GM19023 (cell line): ENCODE data around the gene ZNF74.

Experiments used
- ATAC-seq: cut with Tn5 transposase; IDR thresholded peaks from one replicate; pipeline ENCODE4 v1.9.1; 2021; ENCODE audit warnings: mild to moderate bottlenecking, moderate library complexity; ENCODE audit not compliant: unreplicated experiment

The ZNF74 gene

GRCh38 chr22:20418211-20418788 is 24.3 kb downstream of the ZNF74 start:
- no peak for ATAC-seq

- ATAC-seq = no peak
Observed at GRCh38 chr22:20419664-20419951, 25.7 kb downstream of the ZNF74 start.

DNA sequence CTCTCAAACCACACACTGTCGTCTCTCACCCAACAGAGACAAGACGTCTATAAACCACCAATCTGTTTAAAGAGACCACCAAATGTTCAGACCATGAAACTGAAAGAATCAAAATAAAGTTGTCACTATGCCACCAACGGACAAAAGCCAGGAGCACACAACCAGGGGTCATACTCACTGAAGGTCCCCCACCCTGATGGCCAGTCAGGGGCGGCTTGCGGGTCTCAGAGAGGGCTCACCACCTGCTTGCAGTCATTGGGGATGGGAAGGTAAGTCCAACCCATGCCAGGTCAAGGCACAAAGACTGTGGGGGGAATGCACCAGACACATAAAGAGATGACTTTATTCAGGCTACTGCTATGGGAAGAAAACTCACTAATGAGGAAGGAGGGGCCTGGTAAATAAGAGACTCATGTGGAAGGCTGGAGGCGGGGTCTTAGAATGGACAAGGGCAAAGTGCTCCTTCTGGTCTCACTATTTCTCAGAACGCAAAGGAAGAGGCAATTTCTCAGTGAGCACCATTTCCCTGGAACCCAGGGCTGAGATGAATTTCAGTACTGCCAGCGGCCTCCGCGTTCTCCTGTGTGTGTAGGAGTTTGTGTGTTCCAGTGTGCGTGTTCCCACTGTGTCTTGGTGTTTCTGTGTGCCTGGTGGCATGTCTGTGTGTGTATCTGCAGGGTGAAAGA is 26.3 kb downstream of the ZNF74 start:
- ATAC-seq = no peak

DNA sequence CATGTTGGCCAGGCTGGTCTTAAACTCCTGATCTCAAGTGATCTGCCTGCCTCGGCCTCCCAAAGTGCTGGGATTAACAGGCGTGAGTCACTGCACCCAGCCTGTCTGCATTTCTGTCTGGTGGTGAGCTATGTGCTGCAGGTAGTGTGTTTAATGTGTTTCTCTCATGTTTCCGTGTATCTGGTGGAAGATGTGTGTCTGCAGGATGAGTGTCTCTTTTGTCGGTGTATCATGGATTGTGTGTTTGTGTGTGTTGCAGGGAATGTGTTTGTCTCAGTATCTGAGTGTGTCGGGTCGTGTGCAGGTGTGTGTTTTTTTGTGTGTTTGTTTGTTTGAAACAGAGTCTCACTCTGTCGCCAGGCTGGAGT is 27.5 kb downstream of the ZNF74 start:
- no peak for ATAC-seq

DNA sequence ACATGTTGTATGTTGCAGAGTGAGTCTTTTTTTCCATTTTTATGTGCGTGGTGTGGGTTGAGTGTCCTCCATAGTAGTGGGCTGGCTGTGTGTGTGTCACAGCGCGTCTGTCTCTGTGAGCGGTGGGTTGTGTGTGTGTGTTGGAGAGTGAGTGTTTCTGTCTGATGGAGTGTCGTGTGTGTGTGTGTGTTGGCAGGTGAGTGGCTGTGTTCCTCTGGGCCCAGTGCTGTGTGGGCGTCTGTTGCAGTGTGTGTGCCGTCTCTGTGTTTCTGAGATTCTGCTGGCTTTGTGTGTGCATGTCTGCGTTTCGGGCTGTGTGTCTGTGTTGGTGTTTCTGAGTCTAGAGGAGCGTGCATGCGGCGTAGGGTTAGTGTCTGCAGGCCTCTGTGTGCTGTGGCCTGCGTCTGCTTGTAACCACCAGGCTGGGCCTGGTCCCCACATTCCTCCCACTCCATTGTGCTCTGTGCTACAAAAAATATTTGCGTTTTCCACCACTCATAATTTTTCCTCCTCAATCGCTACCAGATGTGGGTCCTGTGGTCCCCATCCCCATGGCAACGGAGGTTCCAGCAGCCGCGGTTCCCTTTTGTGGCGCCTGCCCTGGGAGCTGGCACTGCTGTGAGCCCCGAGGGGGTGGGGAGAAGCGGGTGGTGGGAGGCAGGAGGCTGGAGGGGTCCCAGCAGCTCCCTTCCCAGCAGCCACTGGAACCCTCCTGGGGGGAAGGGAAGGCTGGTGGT is 28.5 kb downstream of the ZNF74 start:
- no peak for ATAC-seq

DNA sequence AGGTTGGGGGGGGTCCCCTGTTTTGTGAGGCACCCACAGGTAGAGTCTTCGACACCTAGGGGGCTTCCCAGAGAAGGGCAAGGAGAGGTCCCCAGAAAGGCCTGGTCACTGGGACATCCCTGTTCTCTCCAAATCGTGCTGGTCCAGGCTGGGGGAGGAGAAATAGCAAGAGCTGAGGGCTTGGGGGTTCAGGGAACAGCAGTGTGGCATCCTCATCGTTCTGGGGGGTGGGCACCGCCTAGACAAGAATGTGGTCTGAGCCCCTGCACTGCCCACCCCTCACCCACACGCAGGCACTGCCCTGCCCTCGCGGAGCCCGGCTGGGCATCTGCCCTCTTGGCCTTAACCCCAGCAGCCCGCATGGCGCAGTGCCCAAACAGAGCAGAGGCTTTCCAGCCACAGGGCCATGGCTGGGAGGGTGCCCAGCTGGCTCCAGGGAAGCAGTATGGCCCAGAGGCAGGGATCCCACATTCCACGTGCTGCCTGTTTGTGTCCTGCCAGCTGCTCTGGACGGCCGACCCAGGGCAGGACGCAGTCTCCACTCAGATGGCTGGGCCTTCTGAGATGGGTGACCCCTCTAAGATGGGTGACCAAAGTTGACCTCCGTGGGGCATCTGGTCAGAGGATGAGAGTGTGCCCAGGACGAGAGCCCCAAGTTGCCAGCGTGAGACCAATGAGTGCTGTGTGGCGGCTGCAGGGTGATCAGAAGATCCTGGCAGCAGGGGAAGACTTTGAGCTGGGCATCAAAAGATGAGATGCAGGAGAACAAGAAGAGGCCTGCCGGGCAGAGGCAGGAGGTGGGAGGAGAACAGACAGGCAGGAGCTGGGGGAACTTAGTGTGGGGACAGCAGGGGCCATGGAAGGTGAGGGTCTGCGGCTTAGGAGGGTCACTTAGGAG is 29.3 kb downstream of the ZNF74 start:
- no peak for ATAC-seq

DNA sequence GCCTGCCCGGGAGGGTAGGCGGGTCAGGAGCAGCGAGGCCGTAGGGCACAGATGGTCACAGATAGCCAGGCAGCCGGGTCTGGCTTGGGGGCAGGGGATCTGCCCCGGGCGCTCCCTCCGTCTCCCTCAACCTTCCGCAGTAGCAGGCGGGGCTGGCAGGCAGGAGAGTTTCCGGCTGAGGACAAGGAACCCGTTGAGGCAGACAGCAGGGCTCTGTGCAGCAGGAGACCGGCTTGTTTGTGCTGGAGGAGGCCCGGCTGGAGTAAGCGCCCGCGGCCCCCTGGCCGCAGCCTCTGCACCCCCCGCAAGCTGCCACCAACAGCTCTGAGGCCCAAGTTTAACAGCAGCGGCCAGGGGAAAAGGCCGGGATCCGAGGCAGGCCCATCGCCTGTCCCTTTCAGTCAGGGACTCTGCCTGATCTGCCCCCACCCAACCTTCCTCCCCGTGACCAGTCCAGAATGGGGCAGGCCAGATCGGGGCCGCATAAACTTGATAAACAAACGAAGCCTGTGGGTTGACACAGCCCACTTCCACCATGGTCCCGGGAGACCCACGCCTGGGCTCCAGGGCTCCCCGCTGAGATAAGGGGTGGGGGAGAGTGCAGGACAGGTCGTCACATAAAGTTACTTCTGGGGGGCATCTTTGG is 30.1 kb downstream of the ZNF74 start:
- no peak for ATAC-seq

DNA sequence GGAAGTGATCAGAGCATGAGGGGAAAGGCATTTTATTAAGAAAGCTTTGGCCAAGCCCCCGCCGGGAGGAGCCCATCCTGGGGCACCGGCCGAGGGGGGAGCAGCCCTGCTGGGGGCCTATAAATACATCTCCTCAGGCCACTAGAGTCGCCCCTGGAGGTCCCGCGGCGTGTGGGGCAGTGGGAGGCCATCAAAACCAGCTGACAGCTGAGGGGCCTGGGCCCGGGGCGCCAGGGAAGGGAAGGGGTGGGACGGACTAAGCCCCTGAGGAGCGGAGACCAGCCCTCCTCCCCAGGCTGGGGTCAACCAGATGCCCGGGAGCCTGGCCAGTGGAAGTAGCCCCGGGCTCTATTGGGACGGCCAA is 30.6 kb downstream of the ZNF74 start:
- ATAC-seq = no peak

GRCh38 chr22:20424932-20425565 is 31.1 kb downstream of the ZNF74 start:
- ATAC-seq = no peak

GRCh38 chr22:20425566-20426258 is 31.8 kb downstream of the ZNF74 start:
- ATAC-seq = no peak

DNA sequence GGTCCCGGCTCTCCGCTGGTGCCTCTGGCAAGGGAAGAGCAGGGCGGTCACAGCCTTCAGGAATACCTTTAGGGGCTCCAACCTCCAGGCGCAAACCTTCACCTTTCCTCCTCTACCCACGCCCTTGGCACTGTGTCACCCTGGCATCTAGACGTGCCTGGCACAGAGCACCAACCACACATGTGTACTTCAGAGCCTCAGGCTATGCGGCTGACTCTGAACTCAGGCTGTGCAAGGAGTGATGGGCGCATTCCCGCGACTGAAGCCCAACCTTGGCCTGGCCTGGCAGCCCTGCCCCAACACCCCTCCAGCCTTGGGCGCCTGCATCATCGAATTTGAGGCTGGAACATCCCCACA is 32.3 kb downstream of the ZNF74 start:
- no peak for ATAC-seq

- no peak for ATAC-seq
Observed at GRCh38 chr22:20427104-20427944, 33.4 kb downstream of the ZNF74 start.

- no peak for ATAC-seq
Observed at GRCh38 chr22:20427945-20428417, 34.0 kb downstream of the ZNF74 start.

GRCh38 chr22:20428496-20429253 is 34.7 kb downstream of the ZNF74 start:
- ATAC-seq = no peak

DNA sequence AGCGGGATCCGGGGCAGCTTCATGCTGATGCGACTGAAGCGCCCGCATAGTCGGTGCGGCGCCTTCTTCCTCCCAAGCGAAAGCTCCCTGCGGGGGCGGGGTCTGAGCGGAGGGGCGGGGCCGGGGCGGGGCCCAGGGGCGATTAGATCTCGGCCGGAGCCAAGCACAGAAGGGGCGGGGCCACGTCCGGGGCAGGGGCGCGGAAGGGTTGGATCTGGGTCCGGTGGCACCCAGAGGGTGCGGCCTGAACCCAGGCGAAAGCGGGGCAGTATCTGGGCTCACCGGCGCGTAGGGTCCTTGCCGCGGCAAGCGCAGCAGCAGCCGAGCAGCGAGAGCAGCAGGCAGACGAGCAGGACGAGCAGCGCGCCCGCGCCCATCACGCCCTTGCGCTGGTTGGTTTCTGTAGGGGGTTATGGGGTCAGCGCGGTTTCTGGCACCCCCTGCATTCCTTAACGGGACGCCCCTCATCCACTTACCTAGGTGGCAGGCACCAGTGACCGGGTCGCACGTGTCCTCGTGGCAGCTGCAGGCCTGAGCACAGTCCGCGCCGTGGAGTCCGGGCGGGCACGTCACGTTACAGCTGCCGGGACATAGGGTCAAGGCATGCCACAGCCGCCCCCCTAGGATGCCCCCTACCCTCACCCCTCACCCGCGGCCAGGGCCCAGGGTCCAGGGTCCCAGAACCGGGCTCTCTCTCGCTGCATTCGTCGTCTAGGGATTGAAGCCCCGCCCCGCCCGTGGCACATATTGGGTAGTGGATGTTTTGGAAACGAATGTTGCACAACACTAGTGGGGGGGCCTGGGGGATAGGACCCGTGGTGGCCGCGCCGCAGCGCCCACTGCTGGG is 35.5 kb downstream of the ZNF74 start:
- ATAC-seq = no peak

GRCh38 chr22:20430101-20430719 is 36.3 kb downstream of the ZNF74 start:
- ATAC-seq = no peak
